K562 (cell line): ENCODE results near the gene ACSF2. TPM values are rescaled to one million over a fixed set of nuclear protein-coding genes. Genes with fewer than 3 reads are reported as not detected.

Experiments used
- ATAC-seq: fragments of 200-7000 bp; cut with Tn5 transposase; 3 replicates; pipeline ENCODE4 v1.9.1; 2020; ENCODE audit warnings: moderate library complexity
- BruUV-seq: library from RNA; stranded (reverse); fragments of 400-500 nt; replicated peaks from 2 replicates; lab custom pipeline; 2021; lab: Mats Ljungman, UMichigan
- CTCF ChIA-PET: fragments of 300-600 bp; formaldehyde crosslinking; extraction: SDS; loops from one replicate; lab custom pipeline; 2021; ENCODE audit warnings: low intra/inter-chr PET ratio; lab: Yijun Ruan, JAX
- POLR2A ChIA-PET: fragments of 300-600, 350-650 bp; sonication (Branson Sonifier 250); formaldehyde crosslinking; extraction: SDS; loops from one replicate; lab custom pipeline; 2021; ENCODE audit warnings: antibody characterized with exemption, inconsistent platforms; lab: Yijun Ruan, JAX
- DNase-seq, 4 experiments: peaks; one replicate each; pipeline versions ENCODE4 v3.0.0 to v3.0.0-alpha.2; 2011 to 2018; ENCODE audit warnings: low spot score in 3 of 4, mixed read lengths in 3 of 4; ENCODE audit errors: extremely low read depth in 1 of 4
- FAIRE-seq: peaks from 2 replicates; lab custom pipeline; 2011; peaks lifted over from hg19 to GRCh38; lab: Jason Lieb, UNC
- H2AFZ ChIP-seq: 2 replicates; pipeline ENCODE4 v1.6.0; 2011; ENCODE audit warnings: low read depth, low read length, control low read depth, inconsistent platforms
- H3K27ac ChIP-seq: fragments of 200-600 bp; 3 replicates; pipeline ENCODE4 v1.8.0; 2011; ENCODE audit warnings: low read depth, mild to moderate bottlenecking, control low read depth, inconsistent platforms, low read length, moderate library complexity, mixed read lengths; ENCODE audit errors: extremely low read depth
- H3K27me3 ChIP-seq, 2 experiments: fragments of 300-600 bp in 1 of 2; 2 replicates in 1 of 2; 3 replicates in 1 of 2; pipeline versions ENCODE4 v1.6.0 to v1.8.0; 2011; ENCODE audit warnings: inconsistent platforms in 2 of 2, low read length in 2 of 2, mild to moderate bottlenecking in 1 of 2, mixed read lengths in 1 of 2, moderate library complexity in 1 of 2; ENCODE audit not compliant: control insufficient read depth in 2 of 2, insufficient read depth in 2 of 2
- H3K36me3 ChIP-seq: fragments of 300-600 bp; 3 replicates; pipeline ENCODE4 v1.8.0; 2011; ENCODE audit warnings: mild to moderate bottlenecking, low read length, inconsistent platforms; ENCODE audit not compliant: control insufficient read depth, insufficient read depth
- H3K4me1 ChIP-seq, 2 experiments: fragments of 200-600 bp in 1 of 2; replicated peaks in 1 of 2; 2 replicates in 1 of 2; 3 replicates in 1 of 2; pipeline versions ENCODE4 v1.5.1 to v1.8.0; 2011; ENCODE audit warnings: inconsistent platforms in 2 of 2, low read length in 2 of 2, mild to moderate bottlenecking in 1 of 2, mixed read lengths in 1 of 2, moderate library complexity in 1 of 2; ENCODE audit not compliant: control insufficient read depth in 2 of 2, insufficient read depth in 2 of 2
- H3K4me2 ChIP-seq: 2 replicates; pipeline ENCODE4 v1.6.1; 2011; ENCODE audit warnings: low read length, control low read depth, inconsistent platforms, mixed read lengths; ENCODE audit not compliant: insufficient read depth
- H3K4me3 ChIP-seq: fragments of 200-600 bp; sonication (generic), shearing (Covaris generic); 2 replicates; pipeline ENCODE4 v1.5.1; 2016; ENCODE audit warnings: control low read depth, inconsistent platforms
- H3K79me2 ChIP-seq: fragments of 200-600 bp; 3 replicates; pipeline ENCODE4 v1.8.0; 2011; ENCODE audit warnings: low read length, inconsistent platforms; ENCODE audit not compliant: control insufficient read depth, insufficient read depth
- H3K9ac ChIP-seq, 2 experiments: 2 replicates each; pipeline versions ENCODE4 v1.6.0 to v1.6.1; 2011; ENCODE audit warnings: low read depth in 2 of 2, low read length in 2 of 2, control low read depth in 1 of 2, inconsistent platforms in 1 of 2, mild to moderate bottlenecking in 1 of 2, mixed read lengths in 1 of 2; ENCODE audit not compliant: insufficient read depth in 1 of 2
- H3K9me1 ChIP-seq: one replicate; pipeline ENCODE4 v1.6.0; 2011; ENCODE audit warnings: inconsistent platforms, mild to moderate bottlenecking, low read length, moderate library complexity; ENCODE audit not compliant: control insufficient read depth, insufficient read depth
- H3K9me3 ChIP-seq: replicated peaks from 2 replicates; pipeline ENCODE4 v1.5.1; 2011; ENCODE audit warnings: low read depth, low read length, inconsistent platforms; ENCODE audit not compliant: control insufficient read depth, insufficient read depth
- H4K20me1 ChIP-seq: replicated peaks from 2 replicates; pipeline ENCODE4 v1.6.1; 2011; ENCODE audit warnings: low read length, inconsistent platforms, mixed read lengths; ENCODE audit not compliant: control insufficient read depth, insufficient read depth
- C11orf30 ChIP-seq: fragments of 450-650 bp; IDR thresholded peaks from 2 replicates; pipeline ENCODE4 v1.6.1; 2016; ENCODE audit warnings: low read depth, mild to moderate bottlenecking
- ERF ChIP-seq: fragments of 450-650 bp; formaldehyde crosslinking; IDR thresholded peaks from 2 replicates; pipeline ENCODE4 v1.4.0; 2020; ENCODE audit warnings: mild to moderate bottlenecking, mixed read lengths
- HES1 ChIP-seq: fragments of 450-650 bp; IDR thresholded peaks from 2 replicates; pipeline ENCODE4 v1.6.1; 2016; ENCODE audit warnings: low read depth, mild to moderate bottlenecking, moderate library complexity
- HNRNPH1 ChIP-seq: fragments of 200-400 bp; formaldehyde crosslinking; optimal IDR thresholded peaks from 2 replicates; pipeline ENCODE3; 2017; ENCODE audit warnings: low read depth, mild to moderate bottlenecking, low read length, moderate library complexity
- HNRNPK ChIP-seq: fragments of 200-400 bp; formaldehyde crosslinking; IDR thresholded peaks from one replicate; pipeline ENCODE4 v1.6.1; 2018; ENCODE audit warnings: mild to moderate bottlenecking, low read depth, low read length; ENCODE audit not compliant: poor library complexity, severe bottlenecking
- MYBL2 ChIP-seq, 2 experiments: fragments of 450-650 bp in 1 of 2; sonication (generic) in 1 of 2; formaldehyde crosslinking in 1 of 2; IDR thresholded peaks; 2 replicates each; pipeline versions ENCODE4 v1.6.1 to v1.8.1; 2017 to 2022; ENCODE audit warnings: borderline replicate concordance in 1 of 2, inconsistent platforms in 1 of 2, low read depth in 1 of 2, mild to moderate bottlenecking in 1 of 2, missing genetic modification reagents in 1 of 2, moderate library complexity in 1 of 2
- NCOA1 ChIP-seq: fragments of 450-650 bp; IDR thresholded peaks from 2 replicates; pipeline ENCODE4 v1.6.1; 2016; ENCODE audit warnings: low read depth
- NCOA2 ChIP-seq, 2 experiments: fragments of 450-650 bp; IDR thresholded peaks; 2 replicates each; pipeline ENCODE4 v1.6.1; 2018; ENCODE audit warnings: mild to moderate bottlenecking in 2 of 2, moderate library complexity in 1 of 2; ENCODE audit not compliant: partially characterized antibody in 2 of 2
- NR2F6 ChIP-seq: fragments of 450-650 bp; formaldehyde crosslinking; IDR thresholded peaks from 2 replicates; pipeline ENCODE4 v1.4.0; 2020; ENCODE audit warnings: mild to moderate bottlenecking
- NR3C1 ChIP-seq: sonication (generic); formaldehyde crosslinking; IDR thresholded peaks from 2 replicates; pipeline ENCODE4 v1.8.1; 2022; ENCODE audit warnings: missing genetic modification reagents
- RHOXF2B ChIP-seq: fragments of 250-450 bp; sonication (Bioruptor Pico); conservative IDR thresholded peaks from 2 replicates; pipeline ENCODE4 v1.5.1; 2021
- SP1 ChIP-seq: sonication (generic); formaldehyde crosslinking; IDR thresholded peaks from 2 replicates; pipeline ENCODE4 v1.8.1; 2022; ENCODE audit warnings: mild to moderate bottlenecking, missing genetic modification reagents
- SP2 ChIP-seq: IDR thresholded peaks from 2 replicates; pipeline ENCODE4 v1.6.1; 2011; ENCODE audit warnings: mild to moderate bottlenecking, low read depth, low read length, moderate library complexity; ENCODE audit not compliant: poor library complexity, severe bottlenecking; ENCODE audit errors: extremely low read depth
- U2AF2 ChIP-seq: fragments of 200-400 bp; formaldehyde crosslinking; optimal IDR thresholded peaks from 2 replicates; pipeline ENCODE3; 2017; ENCODE audit warnings: low read depth, mild to moderate bottlenecking, low read length
- ZBTB34 ChIP-seq: fragments of 250-450 bp; sonication (Bioruptor Pico); IDR thresholded peaks from 2 replicates; pipeline ENCODE4 v1.8.0; 2021; ENCODE audit warnings: mild to moderate bottlenecking, moderate library complexity
- ZNF239 ChIP-seq: fragments of 250-450 bp; sonication (Bioruptor Pico); IDR thresholded peaks from 2 replicates; pipeline ENCODE4 v1.4.0; 2020; ENCODE audit warnings: mild to moderate bottlenecking
- WGBS: fragments of 100-300 bp; shearing (Covaris generic); methylation state at CpG from one replicate; pipeline ENCODE4 v1.1.6; 2016; ENCODE audit warnings: low coverage, mixed read lengths; ENCODE audit not compliant: insufficient coverage; ENCODE audit errors: missing lambda C conversion rate; 5-methylcytosine and 5-hydroxymethylcytosine counted together
- in situ Hi-C: fragments of 300-500 bp; cut with MboI; formaldehyde crosslinking; loops from 4 replicates; pipeline ENCODE4 v1.15.0; 2018; ENCODE audit warnings: inconsistent platforms, mixed read lengths
- intact Hi-C: fragments of 100-400 bp; cut with micrococcal nuclease; formaldehyde crosslinking; loops from 2 replicates; pipeline ENCODE4 v1.14.2; 2022
- polyA plus RNA-seq, 8 experiments: library from polyadenylated mRNA; depleted of rRNA in 4 of 8; stranded (reverse) in 5 of 8; unstranded in 3 of 8; fragments of >200 nt; fragmentation: Nextera tagmentation in 2 of 8; fragmentation: Illumina TruSeq in 1 of 8; extraction: Ambion mirVana in 2 of 8; extraction: Trizol in 1 of 8; gene quantifications; 2 replicates each; pipeline versions ENCODE4 v1.2.1 to v1.2.3, GENCODE V29; 2011 to 2014; ENCODE audit warnings: inconsistent platforms in 1 of 8, missing spikeins in 1 of 8
- total RNA-seq, 7 experiments: library from RNA; depleted of rRNA in 6 of 7; stranded (reverse); fragments of >200 nt in 6 of 7; fragmentation: Illumina TruSeq in 2 of 7; extraction: Trizol in 2 of 7; gene quantifications; 2 replicates each; pipeline versions ENCODE4 v1.2.1 to v1.2.3, GENCODE V29; 2011 to 2021; ENCODE audit warnings: low replicate concordance in 1 of 7
- TF ChIP-seq, protein P1 (sequence below): fragments of 250-450 bp; sonication (Bioruptor Pico); IDR thresholded peaks from 2 replicates; pipeline ENCODE4 v1.9.0; 2021; ENCODE audit warnings: mild to moderate bottlenecking, inconsistent platforms

The ACSF2 gene
- total and polyA plus RNA-seq, 9 of the 15 experiments (the other 6 are each of a cell fraction or from before 2014, with no cell fraction given): 0.89 to 6.1 (median 3.5) TPM

- Histone ChIP-seq H3K9me3 (no peaks in the 10 kb centered on the region), H3K79me2 (no peaks in the 10 kb centered on the region), H3K4me1 (peaks cover 0 to 5% of the 10 kb centered on the region in 2 experiments; a peak in 2 of 5 replicates), H3K36me3 (no peaks in the 10 kb centered on the region), H3K9ac (no peak overlapping the region), H3K9me1 (no peaks in the 10 kb centered on the region), H3K27me3 (peaks cover 0 to 29% of the 10 kb centered on the region in 2 experiments; a peak in 2 of 5 replicates), H3K27ac (no peak overlapping the region), H4K20me1 (no peaks in the 10 kb centered on the region), H3K4me2 (no peak overlapping the region), H3K4me3 (no peak overlapping the region)
- CTCF ChIA-PET: no interaction called here
- in situ Hi-C loops (no loop called here), intact Hi-C loops (no loop called here)
- BruUV-seq: no TSS peak
- ATAC-seq: no peak
- POLR2A ChIA-PET: interaction anchor here (1.0 kb wide), 1 partner anchor 10 kb away, joined by 5 read pairs; no protein-coding TSS in a partner anchor
- DNase-seq: no peak
- 38% methylated on average over 3 of the region's 3 CpGs for WGBS
- FAIRE-seq: no peak
- TF ChIP-seq HNRNPH1 (no peak), ZNF239 (CRISPR knock-in tag) (no peak), SP1 (CRISPR knock-in tag) (no peak), SP2 (no peak), C11orf30 (no peak), HNRNPK (no peak), U2AF2 (no peak), ZBTB34 (CRISPR knock-in tag) (no peak), NR2F6 (CRISPR knock-in tag) (no peak), MYBL2 (IDR thresholded peaks at IDR 0.05; ENCODE audit: low read depth) (no peak), MYBL2 (CRISPR knock-in tag; IDR thresholded peaks at IDR 0.05; ENCODE audit: borderline replicate concordance) (no peak), ERF (CRISPR knock-in tag) (no peak), RHOXF2B (no peak), NCOA1 (no peak), NCOA2 (IDR thresholded peaks at IDR 0.05; ENCODE audit: partially characterized antibody in 2 of 2) (no peak), NR3C1 (no peak), HES1 (no peak)
- TF ChIP-seq, protein P1, sequence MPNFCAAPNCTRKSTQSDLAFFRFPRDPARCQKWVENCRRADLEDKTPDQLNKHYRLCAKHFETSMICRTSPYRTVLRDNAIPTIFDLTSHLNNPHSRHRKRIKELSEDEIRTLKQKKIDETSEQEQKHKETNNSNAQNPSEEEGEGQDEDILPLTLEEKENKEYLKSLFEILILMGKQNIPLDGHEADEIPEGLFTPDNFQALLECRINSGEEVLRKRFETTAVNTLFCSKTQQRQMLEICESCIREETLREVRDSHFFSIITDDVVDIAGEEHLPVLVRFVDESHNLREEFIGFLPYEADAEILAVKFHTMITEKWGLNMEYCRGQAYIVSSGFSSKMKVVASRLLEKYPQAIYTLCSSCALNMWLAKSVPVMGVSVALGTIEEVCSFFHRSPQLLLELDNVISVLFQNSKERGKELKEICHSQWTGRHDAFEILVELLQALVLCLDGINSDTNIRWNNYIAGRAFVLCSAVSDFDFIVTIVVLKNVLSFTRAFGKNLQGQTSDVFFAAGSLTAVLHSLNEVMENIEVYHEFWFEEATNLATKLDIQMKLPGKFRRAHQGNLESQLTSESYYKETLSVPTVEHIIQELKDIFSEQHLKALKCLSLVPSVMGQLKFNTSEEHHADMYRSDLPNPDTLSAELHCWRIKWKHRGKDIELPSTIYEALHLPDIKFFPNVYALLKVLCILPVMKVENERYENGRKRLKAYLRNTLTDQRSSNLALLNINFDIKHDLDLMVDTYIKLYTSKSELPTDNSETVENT (CRISPR knock-in tag): no peak
- TF ChIP-seq, all 486 proteins: peak for 0
- no peak overlapping the region for H2AFZ ChIP-seq
Observed at GRCh38 chr17:50453901-50454300, 27.9 kb downstream of the ACSF2 start.
